NCI-H446 (cell line): ENCODE results near the gene SZRD1.

ENCODE experiments used
- DNase-seq, 2 experiments: peaks; one replicate each; lab custom pipeline; 2025; lab: John Stamatoyannopoulos, UW

The SZRD1 gene

GRCh38 chr1:16394977-16395376 lies 27.9 kb downstream of the SZRD1 start:
- DNase-seq = no peak

- peak; percentile 56 to 88 for DNase-seq
These were observed 29.5 kb downstream of the SZRD1 start for GRCh38 chr1:16396591-16396990.

GRCh38 chr1:16397120-16397519 lies 30.1 kb downstream of the SZRD1 start:
- DNase-seq = no peak

- DNase-seq = peak; percentile 40 to 86
These were observed 31.4 kb downstream of the SZRD1 start for GRCh38 chr1:16398371-16398953.

GRCh38 chr1:16402742-16403141 lies 35.7 kb downstream of the SZRD1 start:
- no peak for DNase-seq

- no peak for DNase-seq
These were observed 38.4 kb downstream of the SZRD1 start for GRCh38 chr1:16405441-16405840.

- DNase-seq = no peak
These were observed 39.8 kb downstream of the SZRD1 start for GRCh38 chr1:16406868-16407267.

GRCh38 chr1:16409536-16410152 lies 42.6 kb downstream of the SZRD1 start:
- DNase-seq = no peak

- DNase-seq = no peak
These were observed 43.8 kb downstream of the SZRD1 start for GRCh38 chr1:16410803-16411202.

- DNase-seq = no peak
These were observed 46.1 kb downstream of the SZRD1 start for GRCh38 chr1:16413191-16413590.

- DNase-seq = no peak
These were observed 51.9 kb downstream of the SZRD1 start for GRCh38 chr1:16418823-16419425.

GRCh38 chr1:16420424-16421118 lies 53.5 kb downstream of the SZRD1 start:
- no peak for DNase-seq

- DNase-seq = no peak
These were observed 54.2 kb downstream of the SZRD1 start for GRCh38 chr1:16421201-16421600.

- DNase-seq = no peak
These were observed 55.0 kb downstream of the SZRD1 start for GRCh38 chr1:16422041-16422440.

- no peak for DNase-seq
These were observed 58.3 kb downstream of the SZRD1 start for GRCh38 chr1:16425125-16426025.

- peak in 1 of 2 experiments; percentile 10 for DNase-seq
These were observed 63.6 kb downstream of the SZRD1 start for GRCh38 chr1:16430606-16431005.

- no peak for DNase-seq
These were observed 66.0 kb downstream of the SZRD1 start for GRCh38 chr1:16433030-16433429.

- no peak for DNase-seq
These were observed 67.0 kb downstream of the SZRD1 start for GRCh38 chr1:16434007-16434406.

GRCh38 chr1:16434501-16434900 lies 67.5 kb downstream of the SZRD1 start:
- no peak for DNase-seq

GRCh38 chr1:16436946-16437474 lies 70.0 kb downstream of the SZRD1 start, which contains the start of gene SPATA21:
TSS of gene SPATA21 (minus strand) at chr1:16437424. CDS start at chr1:16431371, 6,053 bp downstream.
- DNase-seq = no peak

- DNase-seq = no peak
These were observed 71.5 kb downstream of the SZRD1 start for GRCh38 chr1:16438516-16438915.

GRCh38 chr1:16438924-16439323 lies 71.9 kb downstream of the SZRD1 start:
- no peak for DNase-seq
